Tracheal epithelial cell (primary cell): ENCODE data around the gene LINGO3. TPM values are rescaled to one million over a fixed set of nuclear protein-coding genes. Genes with fewer than 3 reads are reported as not detected.

ENCODE experiments used
- total RNA-seq: library from RNA; depleted of rRNA; stranded (reverse); fragments of >200 nt; gene quantifications from 2 replicates; pipeline ENCODE4 v1.2.1, GENCODE V29; 2014

Gene LINGO3, protein sequence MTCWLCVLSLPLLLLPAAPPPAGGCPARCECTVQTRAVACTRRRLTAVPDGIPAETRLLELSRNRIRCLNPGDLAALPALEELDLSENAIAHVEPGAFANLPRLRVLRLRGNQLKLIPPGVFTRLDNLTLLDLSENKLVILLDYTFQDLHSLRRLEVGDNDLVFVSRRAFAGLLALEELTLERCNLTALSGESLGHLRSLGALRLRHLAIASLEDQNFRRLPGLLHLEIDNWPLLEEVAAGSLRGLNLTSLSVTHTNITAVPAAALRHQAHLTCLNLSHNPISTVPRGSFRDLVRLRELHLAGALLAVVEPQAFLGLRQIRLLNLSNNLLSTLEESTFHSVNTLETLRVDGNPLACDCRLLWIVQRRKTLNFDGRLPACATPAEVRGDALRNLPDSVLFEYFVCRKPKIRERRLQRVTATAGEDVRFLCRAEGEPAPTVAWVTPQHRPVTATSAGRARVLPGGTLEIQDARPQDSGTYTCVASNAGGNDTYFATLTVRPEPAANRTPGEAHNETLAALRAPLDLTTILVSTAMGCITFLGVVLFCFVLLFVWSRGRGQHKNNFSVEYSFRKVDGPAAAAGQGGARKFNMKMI
- total RNA-seq: not detected in 2 replicates

DNA sequence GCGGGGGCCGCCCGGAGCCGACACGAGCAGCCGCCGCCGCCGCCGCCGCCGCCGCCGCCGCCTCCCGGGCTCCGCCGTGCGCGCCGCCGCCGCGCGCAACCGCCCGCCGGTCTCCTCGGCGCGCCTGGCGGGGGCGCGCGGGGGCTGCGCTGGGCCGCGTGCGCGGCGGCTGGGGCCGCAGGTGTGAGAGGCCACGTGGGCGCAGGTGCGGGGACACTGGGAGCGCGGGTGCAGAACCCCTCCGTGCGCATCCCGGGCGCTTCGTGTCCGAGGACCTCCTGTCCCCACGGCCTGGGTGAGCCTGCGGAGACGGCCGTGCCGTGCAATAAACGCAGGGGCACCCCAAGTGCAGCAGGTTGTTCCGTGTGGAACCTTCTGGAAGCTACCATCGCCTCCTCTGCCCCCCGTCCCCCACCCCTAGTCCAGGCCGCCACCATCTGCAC, at the start of gene LINGO3:
Gene LINGO3 (minus strand): TSS at position 41 of the 443 bp plus-strand sequence. CDS start 16,378 bp downstream, outside the sequence.

DNA sequence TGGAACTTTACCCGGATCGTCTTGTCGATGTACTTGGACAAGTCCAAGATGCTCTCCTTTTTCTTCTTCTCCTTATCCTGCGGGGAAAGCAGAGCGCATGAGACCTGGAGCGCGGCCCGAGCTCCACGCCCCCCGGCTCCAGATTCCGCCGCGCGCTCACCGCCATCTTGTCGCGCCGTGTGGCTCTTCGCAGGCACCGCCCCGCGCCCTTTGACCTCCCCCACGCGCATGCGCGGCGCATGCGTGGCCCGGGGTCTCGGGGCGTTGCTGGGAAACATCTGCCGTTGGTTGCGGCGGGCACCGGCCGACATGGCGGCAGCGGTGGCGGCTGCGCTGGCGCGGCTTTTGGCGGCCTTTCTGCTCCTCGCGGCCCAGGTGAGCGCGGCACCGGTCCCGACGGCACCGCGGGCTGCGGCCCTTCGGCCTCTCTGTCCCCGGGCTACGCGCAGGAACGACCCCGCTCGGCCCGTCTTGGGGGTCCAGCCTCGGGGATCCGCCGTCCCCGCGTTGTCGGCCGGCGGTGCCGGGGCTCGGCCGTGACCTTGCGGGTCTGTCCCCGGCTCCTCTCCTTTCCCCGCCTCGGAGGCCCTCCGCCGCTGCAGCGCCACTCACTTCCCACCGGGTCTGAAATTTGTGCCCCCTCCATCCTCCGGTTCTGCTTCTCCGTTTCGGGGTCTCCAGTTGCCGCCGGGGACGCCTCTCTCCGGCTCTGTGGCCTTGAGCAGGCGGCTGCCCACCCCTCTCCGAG, 20.6 kb upstream of the LINGO3 start, which contains the start of the genes LSM7 and SPPL2B:
Gene LSM7 (minus strand): TSS at position 186 of the 748 bp plus-strand sequence. CDS start 20 bp downstream, at position 166.
Gene SPPL2B (plus strand): TSS at position 284 of the 748 bp plus-strand sequence. CDS start 26 bp downstream, at position 310.

DNA sequence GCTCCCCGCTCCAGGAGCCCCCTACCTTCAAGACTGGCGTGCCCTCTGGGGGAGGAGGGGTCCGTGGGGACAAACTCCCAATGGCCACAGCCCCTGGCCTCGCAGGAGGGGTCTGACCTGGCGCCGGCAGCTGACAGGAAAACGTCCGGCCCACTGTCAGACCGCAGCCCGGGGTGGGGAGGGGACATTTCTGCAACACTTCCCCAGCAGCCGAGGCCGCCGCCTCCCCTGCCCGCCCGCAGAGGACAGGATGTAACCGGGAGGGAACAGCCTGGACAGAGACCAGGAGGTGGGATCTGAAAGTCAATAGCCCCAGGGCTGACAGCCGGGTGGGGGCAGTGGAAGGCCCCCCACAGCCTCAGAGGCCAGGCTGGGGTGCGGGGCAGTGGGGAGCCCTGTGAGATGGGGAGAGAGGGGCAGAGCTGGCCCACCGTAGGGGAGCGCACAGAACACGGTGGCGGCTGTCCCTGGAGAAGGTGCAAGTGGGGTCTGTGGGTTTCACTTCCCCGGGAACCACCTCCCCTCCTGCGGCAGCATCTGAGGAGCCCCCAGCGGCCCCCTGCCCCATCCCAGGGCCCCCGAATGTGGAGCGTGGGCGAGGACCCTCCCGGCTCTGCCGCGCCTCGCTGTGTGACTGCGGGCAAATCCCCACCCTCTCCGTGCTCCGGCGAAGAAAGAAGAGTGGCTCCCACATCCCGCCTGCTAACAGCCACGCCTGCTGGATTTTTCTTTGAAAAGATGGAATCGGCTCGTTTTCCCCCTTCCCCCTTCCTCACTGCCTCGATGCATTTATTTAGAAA, 25.7 kb downstream of the LINGO3 start, which contains the start of gene PEAK3:
Gene PEAK3 (minus strand): TSS at position 114 of the 800 bp plus-strand sequence. CDS start 1,244 bp downstream, outside the sequence.

Other genes starting within 250 kb of the LINGO3 start
- 37.3 and 39.3 TPM in 2 replicates for gene MOB3A, start 211.8 kb downstream of the LINGO3 start, total RNA-seq
- gene IZUMO4, start 211.2 kb downstream of the LINGO3 start, total RNA-seq: 2.6 and 4.6 TPM in 2 replicates
- gene AP3D1, start 156.6 kb downstream of the LINGO3 start, total RNA-seq: 85.7 and 126 TPM in 2 replicates
- gene DOT1L, start 144.2 kb downstream of the LINGO3 start, total RNA-seq: 4.8 and 9.4 TPM in 2 replicates
- 56.3 and 73.0 TPM in 2 replicates for gene PLEKHJ1, start 71.8 kb downstream of the LINGO3 start, total RNA-seq
- 22.2 and 38.4 TPM in 2 replicates for gene SF3A2, start 71.3 kb downstream of the LINGO3 start, total RNA-seq
- gene AMH, start 58.8 kb downstream of the LINGO3 start, total RNA-seq: not detected in 2 replicates
- 0.72 TPM in 1 of 2 replicates, not detected in the other for gene JSRP1, start 51.7 kb downstream of the LINGO3 start, total RNA-seq
- not detected in 2 replicates for gene PEAK3, start 26.0 kb downstream of the LINGO3 start, total RNA-seq
- 79.3 and 157 TPM in 2 replicates for gene LSM7, start 20.4 kb upstream of the LINGO3 start, total RNA-seq
- 12.4 and 15.7 TPM in 2 replicates for gene SPPL2B, start 20.5 kb upstream of the LINGO3 start, total RNA-seq
- gene TMPRSS9, start 52.1 kb upstream of the LINGO3 start, total RNA-seq: not detected in 2 replicates
- gene TIMM13, start 119.4 kb upstream of the LINGO3 start, total RNA-seq: 35.4 and 39.2 TPM in 2 replicates
- 42.4 and 74.2 TPM in 2 replicates for gene LMNB2, start 148.8 kb upstream of the LINGO3 start, total RNA-seq
- gene GADD45B, start 168.0 kb upstream of the LINGO3 start, total RNA-seq: 12.8 and 29.6 TPM in 2 replicates